ENCODE data around the gene OCIAD2. TPM values are rescaled to one million over a fixed set of nuclear protein-coding genes. Genes with fewer than 3 reads are reported as not detected.

Gene OCIAD2
- total RNA-seq, 6 experiments from 2014 or later, result 1.0 to 17.3 (median 2.3) TPM

- Mint-ChIP-seq H3K36me3 (ENCODE audit: low read depth) (no peaks in the 10 kb centered on the region), H3K9me3 (no peaks in the 10 kb centered on the region), H3K4me3 (no peak overlapping the region), H3K27me3 (ENCODE audit: insufficient read depth) (no peaks in the 10 kb centered on the region; the same call in 1 of the 2 replicates), H3K4me1 (ENCODE audit: low read depth) (peaks cover 48% of the 10 kb centered on the region), H3K27ac (no peak overlapping the region)
- no peak for DNase-seq
- TF ChIP-seq, protein P1, sequence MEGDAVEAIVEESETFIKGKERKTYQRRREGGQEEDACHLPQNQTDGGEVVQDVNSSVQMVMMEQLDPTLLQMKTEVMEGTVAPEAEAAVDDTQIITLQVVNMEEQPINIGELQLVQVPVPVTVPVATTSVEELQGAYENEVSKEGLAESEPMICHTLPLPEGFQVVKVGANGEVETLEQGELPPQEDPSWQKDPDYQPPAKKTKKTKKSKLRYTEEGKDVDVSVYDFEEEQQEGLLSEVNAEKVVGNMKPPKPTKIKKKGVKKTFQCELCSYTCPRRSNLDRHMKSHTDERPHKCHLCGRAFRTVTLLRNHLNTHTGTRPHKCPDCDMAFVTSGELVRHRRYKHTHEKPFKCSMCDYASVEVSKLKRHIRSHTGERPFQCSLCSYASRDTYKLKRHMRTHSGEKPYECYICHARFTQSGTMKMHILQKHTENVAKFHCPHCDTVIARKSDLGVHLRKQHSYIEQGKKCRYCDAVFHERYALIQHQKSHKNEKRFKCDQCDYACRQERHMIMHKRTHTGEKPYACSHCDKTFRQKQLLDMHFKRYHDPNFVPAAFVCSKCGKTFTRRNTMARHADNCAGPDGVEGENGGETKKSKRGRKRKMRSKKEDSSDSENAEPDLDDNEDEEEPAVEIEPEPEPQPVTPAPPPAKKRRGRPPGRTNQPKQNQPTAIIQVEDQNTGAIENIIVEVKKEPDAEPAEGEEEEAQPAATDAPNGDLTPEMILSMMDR (IDR thresholded peaks at IDR 0.05), result no peak
Measured at GRCh38 chr4:48901196-48901595, 5.4 kb downstream of the OCIAD2 start.

DNA sequence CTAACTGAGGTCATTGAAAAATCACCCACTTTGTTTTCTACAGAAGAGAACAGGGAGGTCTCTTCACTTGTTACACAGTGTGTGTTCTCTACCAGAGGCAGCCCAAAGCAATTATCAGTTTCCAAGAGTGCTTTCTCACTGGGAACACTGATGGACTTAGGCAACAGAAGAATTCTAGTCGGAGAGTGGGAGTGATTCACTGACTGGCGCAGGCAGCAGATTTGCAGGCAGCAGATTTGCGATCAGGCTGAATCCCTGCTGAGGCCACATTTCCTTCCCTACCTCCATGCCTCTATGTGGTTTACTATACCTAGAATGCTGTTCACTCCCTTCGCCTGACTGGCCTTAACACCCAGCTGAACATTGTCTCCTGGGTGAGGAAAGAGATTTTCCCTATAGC is 6.6 kb downstream of the OCIAD2 start:
- no peaks in the 10 kb centered on the region for H3K36me3 Mint-ChIP-seq (ENCODE audit: low read depth)
- no peaks in the 10 kb centered on the region for H3K9me3 Mint-ChIP-seq
- no peaks in the 10 kb centered on the region; the same call in 1 of the 2 replicates for H3K27me3 Mint-ChIP-seq (ENCODE audit: insufficient read depth)
- peaks cover 39% of the 10 kb centered on the region for H3K4me1 Mint-ChIP-seq (ENCODE audit: low read depth)
- no peak overlapping the region; the same call in 1 of the 2 replicates for H3K4me3 Mint-ChIP-seq
- TF ChIP-seq, protein P1 (IDR thresholded peaks at IDR 0.05), result no peak
- no peak for DNase-seq
- no peak overlapping the region for H3K27ac Mint-ChIP-seq

GRCh38 chr4:48899432-48899749 is 7.2 kb downstream of the OCIAD2 start:
- Mint-ChIP-seq H3K36me3 (ENCODE audit: low read depth) (no peaks in the 10 kb centered on the region), H3K4me1 (ENCODE audit: low read depth) (peaks cover 33% of the 10 kb centered on the region), H3K27ac (no peak overlapping the region), H3K4me3 (no peak overlapping the region), H3K9me3 (no peaks in the 10 kb centered on the region), H3K27me3 (ENCODE audit: insufficient read depth) (no peaks in the 10 kb centered on the region; the same call in 1 of the 2 replicates)
- no peak for DNase-seq
- TF ChIP-seq, protein P1 (IDR thresholded peaks at IDR 0.05), result no peak

GRCh38 chr4:48898733-48899431 is 7.7 kb downstream of the OCIAD2 start:
- Mint-ChIP-seq H3K9me3 (no peaks in the 10 kb centered on the region), H3K27ac (no peak overlapping the region), H3K4me1 (ENCODE audit: low read depth) (peaks cover 32% of the 10 kb centered on the region), H3K27me3 (ENCODE audit: insufficient read depth) (no peaks in the 10 kb centered on the region; the same call in 1 of the 2 replicates), H3K36me3 (ENCODE audit: low read depth) (no peaks in the 10 kb centered on the region), H3K4me3 (no peak overlapping the region)
- DNase-seq, result no peak
- TF ChIP-seq, protein P1 (IDR thresholded peaks at IDR 0.05), result no peak

GRCh38 chr4:48896845-48897244 is 9.7 kb downstream of the OCIAD2 start:
- Mint-ChIP-seq H3K27ac (no peak overlapping the region), H3K4me3 (no peak overlapping the region), H3K4me1 (ENCODE audit: low read depth) (peaks cover 18% of the 10 kb centered on the region), H3K9me3 (no peaks in the 10 kb centered on the region), H3K36me3 (ENCODE audit: low read depth) (no peaks in the 10 kb centered on the region), H3K27me3 (ENCODE audit: insufficient read depth) (peaks cover 2% of the 10 kb centered on the region; the same call in 1 of the 2 replicates)
- TF ChIP-seq, protein P1 (IDR thresholded peaks at IDR 0.05), result no peak
- no peak for DNase-seq

Data from HFFc6 (cell line).